ENCODE results near the gene PRM2.

Gene PRM2

DNA sequence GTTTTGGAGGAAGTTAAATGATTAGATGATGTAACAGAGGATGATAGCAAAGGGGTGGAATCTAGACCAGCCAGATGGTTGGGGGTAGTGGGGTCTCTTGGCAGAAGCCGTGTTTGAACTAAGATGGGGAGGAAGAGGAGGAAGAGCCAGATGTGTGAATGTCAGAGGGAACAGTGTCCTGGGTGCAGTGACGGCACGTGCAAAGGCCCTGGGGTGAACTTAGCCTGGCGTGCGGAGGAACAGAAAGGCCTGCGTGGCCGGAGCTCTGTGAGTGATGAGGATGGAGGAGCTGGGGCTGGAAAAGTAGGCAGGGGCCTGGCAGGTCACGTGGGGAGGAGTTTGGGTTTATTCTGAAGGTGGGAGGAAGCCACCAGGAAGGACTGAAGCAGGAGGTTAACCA lies 42.5 kb upstream of the PRM2 start:
- TF ChIP-seq, protein P1, sequence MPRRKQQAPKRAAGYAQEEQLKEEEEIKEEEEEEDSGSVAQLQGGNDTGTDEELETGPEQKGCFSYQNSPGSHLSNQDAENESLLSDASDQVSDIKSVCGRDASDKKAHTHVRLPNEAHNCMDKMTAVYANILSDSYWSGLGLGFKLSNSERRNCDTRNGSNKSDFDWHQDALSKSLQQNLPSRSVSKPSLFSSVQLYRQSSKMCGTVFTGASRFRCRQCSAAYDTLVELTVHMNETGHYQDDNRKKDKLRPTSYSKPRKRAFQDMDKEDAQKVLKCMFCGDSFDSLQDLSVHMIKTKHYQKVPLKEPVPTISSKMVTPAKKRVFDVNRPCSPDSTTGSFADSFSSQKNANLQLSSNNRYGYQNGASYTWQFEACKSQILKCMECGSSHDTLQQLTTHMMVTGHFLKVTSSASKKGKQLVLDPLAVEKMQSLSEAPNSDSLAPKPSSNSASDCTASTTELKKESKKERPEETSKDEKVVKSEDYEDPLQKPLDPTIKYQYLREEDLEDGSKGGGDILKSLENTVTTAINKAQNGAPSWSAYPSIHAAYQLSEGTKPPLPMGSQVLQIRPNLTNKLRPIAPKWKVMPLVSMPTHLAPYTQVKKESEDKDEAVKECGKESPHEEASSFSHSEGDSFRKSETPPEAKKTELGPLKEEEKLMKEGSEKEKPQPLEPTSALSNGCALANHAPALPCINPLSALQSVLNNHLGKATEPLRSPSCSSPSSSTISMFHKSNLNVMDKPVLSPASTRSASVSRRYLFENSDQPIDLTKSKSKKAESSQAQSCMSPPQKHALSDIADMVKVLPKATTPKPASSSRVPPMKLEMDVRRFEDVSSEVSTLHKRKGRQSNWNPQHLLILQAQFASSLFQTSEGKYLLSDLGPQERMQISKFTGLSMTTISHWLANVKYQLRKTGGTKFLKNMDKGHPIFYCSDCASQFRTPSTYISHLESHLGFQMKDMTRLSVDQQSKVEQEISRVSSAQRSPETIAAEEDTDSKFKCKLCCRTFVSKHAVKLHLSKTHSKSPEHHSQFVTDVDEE (CRISPR knock-in tag; IDR thresholded peaks at IDR 0.05): no peak
- TF ChIP-seq PPARA (CRISPR knock-in tag; IDR thresholded peaks at IDR 0.05; ENCODE audit: borderline replicate concordance) (no peak), TCF4 (CRISPR knock-in tag; IDR thresholded peaks at IDR 0.05; ENCODE audit: borderline replicate concordance) (no peak), SNAI2 (CRISPR knock-in tag; IDR thresholded peaks at IDR 0.05) (no peak), ISL1 (CRISPR knock-in tag; IDR thresholded peaks at IDR 0.05) (no peak), OSR1 (CRISPR knock-in tag; IDR thresholded peaks at IDR 0.05) (no peak), ARNTL (CRISPR knock-in tag; IDR thresholded peaks at IDR 0.05; ENCODE audit: borderline replicate concordance, low read depth) (no peak), ZFP30 (CRISPR knock-in tag; IDR thresholded peaks at IDR 0.05) (no peak), CSDC2 (CRISPR knock-in tag; IDR thresholded peaks at IDR 0.05) (no peak), TOX (CRISPR knock-in tag; IDR thresholded peaks at IDR 0.05; ENCODE audit: borderline replicate concordance) (no peak)
- TF ChIP-seq, protein P2, sequence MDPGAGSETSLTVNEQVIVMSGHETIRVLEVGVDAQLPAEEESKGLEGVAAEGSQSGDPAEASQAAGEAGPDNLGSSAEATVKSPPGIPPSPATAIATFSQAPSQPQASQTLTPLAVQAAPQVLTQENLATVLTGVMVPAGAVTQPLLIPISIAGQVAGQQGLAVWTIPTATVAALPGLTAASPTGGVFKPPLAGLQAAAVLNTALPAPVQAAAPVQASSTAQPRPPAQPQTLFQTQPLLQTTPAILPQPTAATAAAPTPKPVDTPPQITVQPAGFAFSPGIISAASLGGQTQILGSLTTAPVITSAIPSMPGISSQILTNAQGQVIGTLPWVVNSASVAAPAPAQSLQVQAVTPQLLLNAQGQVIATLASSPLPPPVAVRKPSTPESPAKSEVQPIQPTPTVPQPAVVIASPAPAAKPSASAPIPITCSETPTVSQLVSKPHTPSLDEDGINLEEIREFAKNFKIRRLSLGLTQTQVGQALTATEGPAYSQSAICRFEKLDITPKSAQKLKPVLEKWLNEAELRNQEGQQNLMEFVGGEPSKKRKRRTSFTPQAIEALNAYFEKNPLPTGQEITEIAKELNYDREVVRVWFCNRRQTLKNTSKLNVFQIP (CRISPR knock-in tag; IDR thresholded peaks at IDR 0.05; ENCODE audit: borderline replicate concordance, low read depth): no peak
- TF ChIP-seq, protein P3, sequence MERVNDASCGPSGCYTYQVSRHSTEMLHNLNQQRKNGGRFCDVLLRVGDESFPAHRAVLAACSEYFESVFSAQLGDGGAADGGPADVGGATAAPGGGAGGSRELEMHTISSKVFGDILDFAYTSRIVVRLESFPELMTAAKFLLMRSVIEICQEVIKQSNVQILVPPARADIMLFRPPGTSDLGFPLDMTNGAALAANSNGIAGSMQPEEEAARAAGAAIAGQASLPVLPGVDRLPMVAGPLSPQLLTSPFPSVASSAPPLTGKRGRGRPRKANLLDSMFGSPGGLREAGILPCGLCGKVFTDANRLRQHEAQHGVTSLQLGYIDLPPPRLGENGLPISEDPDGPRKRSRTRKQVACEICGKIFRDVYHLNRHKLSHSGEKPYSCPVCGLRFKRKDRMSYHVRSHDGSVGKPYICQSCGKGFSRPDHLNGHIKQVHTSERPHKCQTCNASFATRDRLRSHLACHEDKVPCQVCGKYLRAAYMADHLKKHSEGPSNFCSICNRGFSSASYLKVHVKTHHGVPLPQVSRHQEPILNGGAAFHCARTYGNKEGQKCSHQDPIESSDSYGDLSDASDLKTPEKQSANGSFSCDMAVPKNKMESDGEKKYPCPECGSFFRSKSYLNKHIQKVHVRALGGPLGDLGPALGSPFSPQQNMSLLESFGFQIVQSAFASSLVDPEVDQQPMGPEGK (CRISPR knock-in tag; IDR thresholded peaks at IDR 0.05; ENCODE audit: borderline replicate concordance): no peak
- ATAC-seq: no peak

DNA sequence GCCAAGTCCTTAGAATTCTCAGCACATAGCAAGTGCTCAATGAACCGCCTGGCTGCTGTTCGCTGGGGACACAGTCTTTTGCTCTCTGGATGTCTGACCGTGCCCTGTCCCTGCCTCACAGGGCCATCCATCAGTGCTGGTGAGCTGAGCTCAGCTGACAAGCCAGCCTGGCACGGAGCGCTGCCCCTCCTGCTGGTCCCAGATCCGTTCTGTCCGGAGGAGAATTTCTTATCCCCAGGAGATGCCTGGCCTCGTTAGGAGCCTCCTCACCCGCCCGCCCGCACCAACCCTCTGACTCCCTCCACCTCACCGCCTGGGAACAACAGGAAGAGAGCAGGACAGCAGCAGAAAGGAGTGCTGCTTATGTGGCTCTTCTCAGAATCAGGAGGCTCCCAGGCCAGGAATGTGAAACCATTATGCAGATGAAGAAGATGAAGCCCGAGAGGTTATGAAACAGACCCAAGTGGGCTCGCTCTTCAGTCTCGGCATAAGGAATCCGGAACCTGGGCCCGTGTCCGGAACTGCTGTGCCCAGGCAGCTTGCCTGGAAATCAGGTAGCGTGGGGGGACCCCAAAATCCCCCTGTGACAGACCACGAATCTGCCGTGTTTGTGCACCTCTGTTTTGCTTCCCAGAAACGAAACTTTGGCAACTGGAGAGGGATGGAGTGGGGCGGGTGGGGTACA lies 40.2 kb upstream of the PRM2 start:
- TF ChIP-seq TOX (CRISPR knock-in tag; IDR thresholded peaks at IDR 0.05; ENCODE audit: borderline replicate concordance): no peak
- TF ChIP-seq, protein P4, sequence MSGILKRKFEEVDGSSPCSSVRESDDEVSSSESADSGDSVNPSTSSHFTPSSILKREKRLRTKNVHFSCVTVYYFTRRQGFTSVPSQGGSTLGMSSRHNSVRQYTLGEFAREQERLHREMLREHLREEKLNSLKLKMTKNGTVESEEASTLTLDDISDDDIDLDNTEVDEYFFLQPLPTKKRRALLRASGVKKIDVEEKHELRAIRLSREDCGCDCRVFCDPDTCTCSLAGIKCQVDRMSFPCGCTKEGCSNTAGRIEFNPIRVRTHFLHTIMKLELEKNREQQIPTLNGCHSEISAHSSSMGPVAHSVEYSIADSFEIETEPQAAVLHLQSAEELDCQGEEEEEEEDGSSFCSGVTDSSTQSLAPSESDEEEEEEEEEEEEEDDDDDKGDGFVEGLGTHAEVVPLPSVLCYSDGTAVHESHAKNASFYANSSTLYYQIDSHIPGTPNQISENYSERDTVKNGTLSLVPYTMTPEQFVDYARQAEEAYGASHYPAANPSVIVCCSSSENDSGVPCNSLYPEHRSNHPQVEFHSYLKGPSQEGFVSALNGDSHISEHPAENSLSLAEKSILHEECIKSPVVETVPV (CRISPR knock-in tag; IDR thresholded peaks at IDR 0.05): no peak
- TF ChIP-seq CSDC2 (CRISPR knock-in tag; IDR thresholded peaks at IDR 0.05): no peak
- TF ChIP-seq ISL1 (CRISPR knock-in tag; IDR thresholded peaks at IDR 0.05): no peak
- no peak for TF ChIP-seq SNAI2 (CRISPR knock-in tag; IDR thresholded peaks at IDR 0.05)
- no peak for TF ChIP-seq OSR1 (CRISPR knock-in tag; IDR thresholded peaks at IDR 0.05)
- TF ChIP-seq, protein P1 (CRISPR knock-in tag; IDR thresholded peaks at IDR 0.05): no peak
- TF ChIP-seq ZFP30 (CRISPR knock-in tag; IDR thresholded peaks at IDR 0.05): no peak
- TF ChIP-seq GLIS3 (CRISPR knock-in tag; IDR thresholded peaks at IDR 0.05): no peak
- no peak for TF ChIP-seq ZC3H10 (CRISPR knock-in tag; IDR thresholded peaks at IDR 0.05)
- no peak for TF ChIP-seq ZNF8 (CRISPR knock-in tag; IDR thresholded peaks at IDR 0.05)
- no peak for TF ChIP-seq ZNF70 (CRISPR knock-in tag; IDR thresholded peaks at IDR 0.05)
- TF ChIP-seq, protein P2 (CRISPR knock-in tag; IDR thresholded peaks at IDR 0.05; ENCODE audit: borderline replicate concordance, low read depth): no peak
- TF ChIP-seq ESRRG (CRISPR knock-in tag; IDR thresholded peaks at IDR 0.05): no peak
- TF ChIP-seq ZFP3 (CRISPR knock-in tag; IDR thresholded peaks at IDR 0.05): no peak
- TF ChIP-seq, protein P3 (CRISPR knock-in tag; IDR thresholded peaks at IDR 0.05; ENCODE audit: borderline replicate concordance): no peak
- no peak for TF ChIP-seq ZNF565 (CRISPR knock-in tag; conservative IDR thresholded peaks at IDR 0.05; ENCODE audit: low read depth)
- no peak for TF ChIP-seq ARNTL (CRISPR knock-in tag; IDR thresholded peaks at IDR 0.05; ENCODE audit: borderline replicate concordance, low read depth)

More for the DNA sequence above, 40.2 kb upstream of the PRM2 start:
- ATAC-seq: no peak

All from SK-N-SH treated with all-trans-retinoic acid at 6 μM for 48 hours (cell line).